CD4-positive, alpha-beta T cell treated with Interleukin-21 for 1 hour (primary cell): ENCODE data around the gene C4orf50.

ENCODE experiments used
- DNase-seq: peaks from one replicate; pipeline ENCODE4 v3.0.0-alpha.2; 2020

The C4orf50 gene

DNA sequence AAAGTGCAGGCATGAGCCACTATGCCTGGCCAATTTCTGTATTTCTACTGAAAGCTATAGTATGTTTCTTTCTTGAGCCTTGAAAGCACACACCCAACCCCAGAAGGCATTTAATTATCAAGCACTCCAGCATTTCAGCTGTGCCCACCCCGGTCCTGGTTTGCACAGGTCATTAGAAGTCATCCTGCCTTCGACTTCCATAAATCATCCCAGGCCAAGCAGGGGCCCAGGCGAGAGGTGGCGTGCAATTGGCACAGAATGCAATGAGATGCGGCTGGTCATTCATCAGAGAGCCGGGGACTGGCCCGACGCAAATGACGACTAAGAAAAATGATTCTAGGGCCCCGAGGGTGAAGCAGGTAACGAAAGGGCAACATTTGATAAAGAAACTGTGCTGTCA is 100.6 kb downstream of the C4orf50 start:
- no peak for DNase-seq

DNA sequence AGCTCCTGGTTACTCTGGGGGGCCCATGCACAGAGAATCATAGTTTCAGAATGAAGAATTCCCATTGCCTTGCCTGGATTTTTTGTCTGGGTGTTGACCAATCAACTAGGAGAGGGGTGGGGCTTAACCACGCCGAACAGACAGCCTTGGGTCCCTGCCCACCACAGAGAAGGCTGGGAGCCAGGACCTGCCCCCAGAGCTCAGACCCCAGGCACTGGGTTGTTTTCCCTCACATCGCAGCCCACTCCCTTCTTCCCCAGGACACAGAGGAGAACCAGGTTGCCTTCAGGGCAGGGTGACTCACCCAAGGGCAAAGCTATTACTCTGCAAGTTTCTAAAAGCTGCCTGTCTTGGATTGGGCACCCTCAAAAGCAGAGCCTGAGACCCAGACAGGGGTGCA is 102.0 kb downstream of the C4orf50 start:
- DNase-seq = no peak

DNA sequence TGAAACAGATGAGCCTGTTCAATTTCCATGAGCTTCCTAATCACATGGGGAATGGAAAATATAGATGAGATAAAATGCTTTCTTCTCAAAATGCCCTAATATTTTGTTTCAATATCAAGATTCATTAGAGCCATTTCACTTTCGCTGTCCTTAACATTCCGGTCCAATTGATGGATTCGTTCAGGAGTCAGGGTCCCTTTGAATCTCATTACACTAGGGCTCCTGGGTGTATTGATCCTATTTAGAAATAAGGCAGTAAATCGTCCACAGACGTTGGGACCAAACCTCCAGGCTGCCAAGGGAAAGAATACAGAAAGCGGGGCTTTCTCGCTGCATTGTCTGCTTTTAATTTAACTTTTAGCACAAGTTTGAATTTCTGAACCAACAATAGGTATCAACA is 104.8 kb downstream of the C4orf50 start:
- no peak for DNase-seq

DNA sequence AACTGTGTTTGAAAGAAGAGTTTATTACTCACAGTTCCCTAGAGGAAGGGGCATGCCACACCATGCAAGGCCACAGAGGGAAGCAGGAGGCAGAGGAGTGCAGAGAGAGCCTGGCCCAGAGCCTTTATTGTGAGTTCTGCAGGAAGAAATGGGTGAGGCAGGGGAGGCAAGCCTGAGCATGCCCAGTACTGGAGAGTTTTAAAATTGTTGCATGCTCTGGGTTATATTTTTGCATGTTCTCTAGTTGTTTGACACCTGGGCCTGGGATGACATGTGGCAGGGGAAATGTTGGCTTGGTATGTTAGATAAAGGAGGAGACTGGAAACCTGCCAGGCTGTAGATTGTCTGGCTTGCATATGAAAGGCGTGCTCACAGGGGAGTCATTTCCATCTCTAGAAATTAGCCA is 105.6 kb downstream of the C4orf50 start:
- DNase-seq = no peak

DNA sequence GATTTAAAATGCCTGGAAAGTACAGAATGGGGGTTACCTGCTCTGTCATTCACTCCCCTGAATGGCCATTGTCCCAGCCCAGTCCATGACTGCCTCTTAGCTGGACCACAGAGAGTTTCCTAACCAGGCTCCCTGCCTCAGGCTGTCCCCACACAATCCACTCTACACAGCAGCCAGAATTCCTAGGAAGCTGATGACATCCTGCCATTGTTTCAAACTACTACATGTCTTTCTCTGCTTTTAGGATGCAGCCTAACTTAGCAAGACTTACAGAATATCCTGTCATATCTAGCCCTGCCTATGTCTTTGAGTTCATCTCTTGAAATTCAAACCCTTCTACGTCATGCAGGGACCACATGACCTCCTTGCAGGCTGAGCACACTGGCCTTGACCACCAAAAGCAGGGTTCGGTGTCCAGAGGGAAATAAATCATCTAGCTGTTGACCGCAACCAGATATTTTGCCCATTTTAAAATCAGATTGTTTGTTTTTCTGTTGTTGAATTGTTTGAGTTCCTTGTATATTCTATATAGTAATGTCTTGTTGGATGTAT is 109.3 kb downstream of the C4orf50 start:
- no peak for DNase-seq

DNA sequence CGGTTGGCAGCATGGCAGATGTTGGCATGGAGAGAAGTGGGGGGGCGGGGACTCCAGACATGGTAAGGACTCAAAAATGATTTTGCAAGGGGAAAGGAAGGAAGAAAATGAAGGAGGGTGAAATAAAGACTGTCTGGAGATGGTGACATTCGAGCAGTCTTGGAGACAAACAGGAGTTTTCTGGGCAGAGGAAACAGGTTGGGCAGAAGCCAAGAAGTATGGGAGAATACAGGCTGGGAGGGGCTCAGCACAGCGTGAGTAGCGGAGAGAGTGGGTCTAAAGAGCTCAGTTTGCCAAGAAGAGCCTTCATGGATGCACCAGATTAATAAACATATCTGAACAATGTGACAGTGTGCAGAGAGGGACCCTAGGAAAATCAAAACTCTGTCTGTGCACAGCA is 112.0 kb downstream of the C4orf50 start:
- DNase-seq = no peak

DNA sequence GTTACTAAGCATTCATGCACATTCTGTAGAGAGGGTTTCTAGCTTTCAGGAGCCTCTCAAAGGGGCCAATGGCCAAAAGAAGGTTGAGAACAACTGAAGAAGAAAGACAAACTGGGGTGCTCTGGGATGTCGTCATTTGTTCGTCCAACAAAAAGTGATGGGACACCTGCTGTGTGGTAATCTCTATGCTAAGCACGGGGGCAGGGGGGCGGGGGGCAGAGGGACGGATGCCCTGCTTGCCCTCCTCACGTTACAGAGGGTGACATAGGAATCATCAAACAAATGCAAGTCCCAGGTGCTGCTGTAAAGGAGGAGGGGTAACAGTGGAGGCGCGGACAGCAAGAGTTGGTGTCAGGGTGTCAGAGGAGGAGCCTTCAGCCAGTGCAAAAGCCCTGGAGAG is 112.5 kb downstream of the C4orf50 start:
- DNase-seq = no peak

DNA sequence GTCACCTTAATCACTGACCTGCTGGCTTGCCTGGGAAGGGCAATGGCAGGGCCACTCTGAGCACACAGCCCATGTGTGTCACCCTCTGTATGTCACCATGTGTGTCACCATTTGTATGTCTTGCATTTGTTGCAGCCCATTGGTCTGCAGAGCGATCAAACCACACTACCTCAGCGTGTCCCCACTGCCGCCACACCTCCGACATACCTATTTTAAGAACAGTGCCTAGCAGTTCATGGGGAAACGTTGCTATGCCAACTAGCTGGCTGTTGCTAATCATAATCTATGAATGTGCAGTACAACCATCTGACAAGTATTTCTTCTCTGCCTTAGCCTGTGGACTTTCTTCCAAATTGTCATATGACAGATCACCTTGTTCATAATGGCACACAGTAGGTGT is 117.4 kb downstream of the C4orf50 start:
- DNase-seq = no peak

DNA sequence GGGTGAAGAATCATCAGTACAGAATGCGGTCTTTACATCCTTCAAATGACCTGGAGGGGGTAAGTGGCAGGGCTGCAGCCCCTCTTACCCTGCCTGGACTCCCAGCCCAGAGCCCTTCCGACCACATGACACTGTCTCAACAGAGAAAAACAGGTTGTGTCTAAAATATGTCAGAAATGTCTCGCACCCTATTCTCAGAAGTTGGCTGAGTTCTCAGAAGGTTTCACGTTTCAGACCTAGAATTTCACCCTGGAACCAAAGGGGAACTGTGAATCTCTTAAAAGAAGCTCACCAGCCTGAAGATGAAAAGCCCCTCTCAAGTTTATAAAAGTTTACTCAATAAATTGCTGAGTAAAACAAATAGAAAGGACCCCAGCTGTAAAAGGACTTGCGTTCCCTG is 118.3 kb downstream of the C4orf50 start:
- no peak for DNase-seq

DNA sequence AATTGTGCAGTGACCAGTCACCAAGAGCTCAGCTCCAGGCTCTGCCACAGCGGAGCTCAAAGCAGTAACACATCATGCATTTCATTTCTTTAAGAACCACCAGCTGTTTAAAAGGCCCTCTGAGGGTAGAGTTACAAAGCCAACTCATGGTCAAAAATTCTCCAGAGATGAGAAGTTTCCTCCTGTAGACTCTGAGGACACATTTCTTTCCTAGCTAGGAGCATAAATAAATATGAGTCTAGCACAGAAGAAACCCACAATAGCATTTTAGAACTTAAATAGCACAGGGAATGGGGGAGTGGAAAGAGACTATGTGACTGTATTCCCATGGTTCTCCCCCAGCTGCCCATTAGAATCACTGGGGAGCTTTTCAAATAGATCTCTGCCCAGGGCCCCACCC is 118.8 kb downstream of the C4orf50 start:
- DNase-seq = no peak

DNA sequence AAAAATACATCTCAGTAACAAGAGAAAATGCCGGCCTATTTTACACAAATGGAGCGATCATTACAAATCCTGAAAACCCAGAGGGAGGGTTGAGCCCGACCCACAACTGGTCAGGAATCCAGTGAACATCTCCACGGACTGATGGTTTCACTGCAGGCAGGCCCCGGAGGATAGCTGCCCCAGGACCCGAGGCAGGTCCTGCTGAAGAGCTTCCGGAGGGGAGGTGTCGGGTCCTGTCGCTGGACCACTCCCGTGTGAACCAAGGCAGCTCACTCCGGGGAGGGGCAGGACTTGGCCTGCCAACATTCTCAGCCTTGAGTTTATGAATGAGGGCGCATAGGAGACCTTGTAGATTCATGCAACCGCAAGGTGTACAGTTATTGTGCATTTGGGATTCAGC is 120.6 kb downstream of the C4orf50 start:
- no peak for DNase-seq

DNA sequence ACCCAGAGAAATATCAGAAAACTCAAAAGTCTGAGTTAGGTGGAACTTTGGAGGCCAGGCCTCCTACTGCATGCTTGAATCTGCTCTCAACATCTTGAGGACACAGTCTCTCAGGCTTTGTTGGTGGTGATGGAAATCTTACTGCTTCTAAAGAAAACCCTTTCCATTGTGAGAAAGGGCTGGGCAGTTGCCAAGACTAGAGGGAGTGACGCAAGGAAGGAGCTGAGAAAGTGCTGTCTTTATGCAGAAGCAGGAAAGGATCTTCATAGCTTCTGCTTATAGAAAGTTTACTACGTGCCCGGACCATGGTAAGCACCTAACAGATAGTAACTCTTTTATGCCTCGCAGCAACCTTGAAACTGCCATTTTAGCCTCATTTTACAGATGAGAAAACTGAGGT is 122.9 kb downstream of the C4orf50 start:
- DNase-seq = no peak

DNA sequence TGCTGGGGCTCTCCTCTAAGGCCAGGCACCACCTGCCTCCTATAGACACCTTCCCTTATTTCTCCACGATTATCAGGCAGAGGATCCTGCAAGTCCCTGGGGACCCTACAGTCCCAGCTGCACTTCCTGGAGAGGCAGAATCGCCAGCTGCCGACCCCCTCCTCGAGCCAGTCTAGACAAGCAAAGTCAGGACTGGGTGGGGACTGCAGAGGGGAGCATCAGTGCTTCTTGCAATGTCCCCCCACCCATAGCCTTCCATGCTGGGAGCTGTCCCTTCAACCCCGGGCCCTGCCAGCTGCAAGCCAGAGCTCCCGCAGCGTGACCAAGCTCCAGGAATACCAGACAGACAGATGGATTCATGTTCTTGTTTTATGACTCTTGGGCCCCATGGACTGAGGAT is 124.0 kb downstream of the C4orf50 start:
- no peak for DNase-seq

DNA sequence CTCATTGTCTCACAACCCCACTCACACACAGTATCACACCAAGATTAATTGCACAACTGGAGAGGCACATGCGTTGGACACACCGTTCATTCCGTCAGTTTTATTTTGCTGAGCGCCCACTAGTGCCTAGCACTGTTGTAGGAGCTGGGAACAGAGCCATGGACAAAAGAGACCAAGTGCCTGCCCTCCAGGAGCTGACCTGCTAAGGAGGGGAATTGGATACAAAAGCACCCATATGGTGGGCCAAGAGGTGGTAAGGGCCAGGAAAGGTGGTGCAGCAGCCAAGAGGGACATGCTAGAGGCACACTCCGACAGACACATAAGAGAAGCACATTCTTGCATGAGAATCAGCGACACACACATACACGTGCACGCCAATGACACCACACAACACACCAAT is 124.6 kb downstream of the C4orf50 start:
- no peak for DNase-seq

DNA sequence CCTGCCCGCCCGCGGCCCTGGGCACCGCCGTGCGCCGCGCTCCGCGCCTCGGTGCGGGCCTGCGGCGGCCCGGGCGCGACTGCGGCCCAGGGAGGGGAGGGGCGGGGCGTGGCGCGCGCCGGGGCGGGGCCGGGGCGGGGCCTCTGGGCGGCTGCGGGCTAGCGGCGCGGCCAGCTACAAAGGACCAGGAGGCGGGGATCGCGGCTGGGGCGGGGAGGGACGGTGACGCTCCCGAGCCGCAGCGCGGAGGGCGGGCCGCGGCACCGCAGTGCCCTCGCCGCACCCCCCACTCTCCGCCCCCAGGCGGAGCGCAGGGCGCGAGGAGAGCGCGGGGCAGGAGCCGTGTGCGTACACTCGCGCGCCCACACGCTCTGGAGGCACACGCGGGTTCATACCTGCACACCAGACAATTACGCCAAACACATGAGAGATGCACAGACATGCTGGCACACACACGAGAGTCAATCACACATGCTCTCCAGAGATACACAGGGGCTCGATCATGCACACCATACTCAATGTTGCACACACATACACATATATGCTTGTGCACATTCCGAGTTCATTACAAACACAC is 125.1 kb downstream of the C4orf50 start, which contains the start of gene CRMP1:
Gene CRMP1 (minus strand): TSS at position 83 of the 577 bp plus-strand sequence. CDS start 117 bp downstream, outside the sequence.
- DNase-seq = no peak

DNA sequence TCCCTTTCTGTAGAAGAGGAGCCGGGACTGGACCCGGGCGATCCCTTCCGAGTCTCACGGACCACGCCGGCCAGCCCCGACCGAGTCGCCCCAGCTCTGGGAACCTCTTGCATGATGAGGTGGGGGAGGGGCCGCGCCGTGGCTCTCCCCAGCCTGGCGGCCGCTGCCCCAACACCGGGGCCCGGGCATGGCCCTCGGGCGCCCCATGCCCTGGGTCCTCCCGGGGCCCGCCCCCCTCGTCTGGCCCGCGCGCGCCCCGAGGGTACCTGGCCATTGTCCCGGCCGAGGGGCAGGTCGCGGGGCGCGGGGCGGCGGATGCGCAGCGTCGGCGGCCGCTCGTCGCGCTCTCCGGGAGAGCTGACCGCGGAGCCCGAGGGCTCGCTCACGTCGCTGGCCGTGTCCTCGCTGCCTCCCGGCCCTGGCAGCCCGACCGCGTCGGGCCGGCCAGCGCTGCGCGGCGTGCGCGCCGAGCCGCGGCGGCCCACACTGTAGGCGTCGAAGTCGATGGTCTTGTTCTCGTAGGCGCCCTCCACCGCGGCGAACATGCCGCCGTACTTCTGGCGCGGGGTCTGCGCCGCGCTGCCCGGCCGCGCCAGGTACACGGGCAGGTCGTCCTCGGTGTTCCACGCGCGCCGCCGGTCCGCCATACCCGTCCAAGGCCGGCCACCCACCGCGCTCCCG is 125.8 kb downstream of the C4orf50 start:
- DNase-seq = no peak

DNA sequence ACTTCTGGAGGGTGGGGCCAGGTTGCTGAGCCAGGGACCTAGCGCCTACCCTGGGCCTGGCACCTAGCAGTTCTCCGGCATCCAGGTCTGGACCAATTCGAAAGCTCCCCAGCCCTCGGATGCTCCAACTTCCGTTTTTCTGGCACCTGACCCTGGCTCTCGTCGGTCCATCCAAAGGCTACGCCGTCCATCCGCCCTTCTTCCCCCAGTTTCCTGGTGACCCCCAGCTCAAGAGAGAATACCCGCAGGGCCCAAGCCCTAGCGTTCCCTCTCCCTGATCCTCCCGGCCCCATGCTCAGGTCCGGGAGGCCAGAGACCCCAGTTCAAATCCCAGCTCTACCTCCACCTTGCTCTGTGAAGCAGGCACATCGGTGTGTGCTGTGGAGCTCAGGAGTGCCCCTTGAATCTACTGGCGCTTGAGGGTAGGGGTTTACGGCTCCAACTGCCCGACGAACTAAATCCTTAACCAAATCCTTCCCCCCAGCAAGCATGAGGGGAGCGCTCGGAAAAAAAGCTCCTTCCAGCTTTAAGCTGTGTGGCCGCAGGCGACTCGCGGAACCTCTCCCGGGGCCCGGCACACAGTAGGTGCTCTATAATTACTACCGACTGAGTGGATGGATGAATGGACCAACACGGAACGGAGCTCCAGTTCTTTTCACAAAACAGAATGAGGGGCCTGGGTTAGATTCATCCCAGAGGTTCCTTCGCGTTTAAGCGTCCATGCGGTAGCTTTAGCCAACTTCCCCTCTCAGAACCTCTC is 126.5 kb downstream of the C4orf50 start:
- DNase-seq = no peak

DNA sequence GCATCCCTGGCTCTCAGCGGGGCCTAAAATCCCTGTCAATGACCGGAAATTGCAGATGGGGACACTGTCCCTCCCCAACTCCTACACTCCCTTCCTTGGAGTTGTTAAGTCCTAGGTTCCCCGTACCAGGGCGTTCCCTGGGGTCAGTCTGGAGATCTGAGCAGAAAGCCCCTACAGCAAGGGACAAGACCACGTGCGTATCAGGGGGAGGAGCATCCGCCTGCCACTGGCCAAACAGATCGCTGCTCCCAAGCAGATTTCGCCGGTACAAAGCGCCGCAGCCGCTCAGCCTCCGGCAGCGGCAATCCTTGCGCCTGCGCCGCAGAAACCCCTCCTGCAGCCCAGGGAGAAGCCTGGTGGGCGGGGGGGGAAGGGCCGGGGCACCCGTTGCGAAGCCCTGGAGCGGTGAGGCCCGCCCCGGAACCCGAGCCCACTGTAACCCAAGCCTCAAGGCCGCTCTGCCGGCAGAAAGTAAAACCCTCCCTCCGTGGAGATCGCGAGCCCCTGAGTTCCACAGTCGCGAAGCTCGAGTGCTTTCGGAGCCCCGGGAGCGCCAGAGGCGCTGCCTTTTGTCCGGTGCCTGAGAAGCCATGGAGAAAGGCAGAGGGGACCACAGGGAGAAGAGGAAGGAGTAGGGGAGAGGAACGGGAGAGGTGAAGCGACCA is 128.0 kb downstream of the C4orf50 start:
- no peak for DNase-seq

DNA sequence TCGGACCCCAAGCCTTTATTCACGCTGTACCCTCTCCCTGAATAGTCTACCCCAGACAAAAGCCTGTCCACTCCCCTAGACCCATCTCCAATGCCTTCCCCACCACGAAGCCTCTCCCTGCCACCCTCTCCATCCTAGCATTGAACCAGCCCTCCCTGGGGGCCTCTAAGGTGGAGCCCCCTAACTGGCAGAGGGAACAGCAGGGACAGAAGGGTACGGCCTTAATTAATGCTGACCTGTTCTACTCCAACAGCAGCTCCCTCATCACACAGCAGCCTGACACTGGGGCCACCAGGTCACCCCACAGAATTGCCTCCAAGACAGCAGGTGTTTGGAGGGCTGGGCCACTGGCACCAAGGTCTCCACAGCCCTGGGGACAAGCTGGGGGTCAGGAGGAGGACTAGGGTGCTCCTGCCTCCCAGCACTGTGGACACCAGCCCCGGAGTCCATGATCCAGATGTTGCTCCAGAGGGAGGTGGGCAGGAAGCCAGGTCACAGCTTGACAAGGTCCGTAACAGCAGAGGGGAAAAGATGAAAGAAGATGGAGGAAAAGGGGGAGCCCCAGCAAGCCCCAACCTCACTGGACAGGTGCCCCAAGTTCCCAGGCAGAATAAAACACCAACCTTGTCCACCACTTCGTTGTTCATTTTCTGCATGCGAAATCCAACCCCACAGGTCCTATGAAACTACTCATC is 129.1 kb downstream of the C4orf50 start:
- no peak for DNase-seq

DNA sequence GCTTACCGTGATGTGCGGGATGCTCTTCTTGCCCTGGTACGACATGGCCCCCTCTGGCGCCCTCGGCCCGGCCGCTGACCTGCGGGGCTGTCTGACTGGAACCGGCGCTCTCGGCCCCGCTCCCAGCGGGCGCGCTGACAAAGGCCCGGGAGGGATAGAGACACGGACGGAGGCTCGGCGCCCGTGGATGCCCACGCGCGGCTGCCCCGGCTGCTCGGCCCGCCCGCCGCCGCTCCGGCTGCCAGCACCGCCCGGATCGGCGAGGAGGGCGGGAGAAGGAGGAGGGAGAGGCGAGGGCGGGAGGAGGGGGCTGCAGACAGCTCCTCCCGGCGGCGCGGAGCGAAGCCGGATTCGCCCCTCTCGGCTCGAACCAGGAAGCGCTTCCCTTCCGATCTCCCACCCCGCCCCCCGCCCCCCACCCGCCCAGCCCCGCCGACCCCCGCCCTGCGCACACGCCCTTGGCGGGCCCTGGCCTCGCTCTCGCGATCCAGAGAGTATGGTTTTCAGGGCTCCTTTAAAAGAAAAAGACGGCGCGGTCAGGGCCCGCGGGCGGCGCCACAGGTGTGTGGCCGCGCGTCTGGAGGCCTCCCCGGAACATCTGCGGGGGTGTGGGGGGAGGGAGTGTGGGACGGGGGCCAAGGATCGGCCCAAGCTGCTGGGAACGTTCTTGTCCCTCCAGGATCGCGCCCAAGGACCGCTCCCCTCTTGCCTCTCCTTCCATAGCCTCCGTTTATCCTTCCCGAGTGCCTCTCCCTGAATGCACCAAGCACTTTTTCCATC is 129.8 kb downstream of the C4orf50 start:
- DNase-seq = no peak

DNA sequence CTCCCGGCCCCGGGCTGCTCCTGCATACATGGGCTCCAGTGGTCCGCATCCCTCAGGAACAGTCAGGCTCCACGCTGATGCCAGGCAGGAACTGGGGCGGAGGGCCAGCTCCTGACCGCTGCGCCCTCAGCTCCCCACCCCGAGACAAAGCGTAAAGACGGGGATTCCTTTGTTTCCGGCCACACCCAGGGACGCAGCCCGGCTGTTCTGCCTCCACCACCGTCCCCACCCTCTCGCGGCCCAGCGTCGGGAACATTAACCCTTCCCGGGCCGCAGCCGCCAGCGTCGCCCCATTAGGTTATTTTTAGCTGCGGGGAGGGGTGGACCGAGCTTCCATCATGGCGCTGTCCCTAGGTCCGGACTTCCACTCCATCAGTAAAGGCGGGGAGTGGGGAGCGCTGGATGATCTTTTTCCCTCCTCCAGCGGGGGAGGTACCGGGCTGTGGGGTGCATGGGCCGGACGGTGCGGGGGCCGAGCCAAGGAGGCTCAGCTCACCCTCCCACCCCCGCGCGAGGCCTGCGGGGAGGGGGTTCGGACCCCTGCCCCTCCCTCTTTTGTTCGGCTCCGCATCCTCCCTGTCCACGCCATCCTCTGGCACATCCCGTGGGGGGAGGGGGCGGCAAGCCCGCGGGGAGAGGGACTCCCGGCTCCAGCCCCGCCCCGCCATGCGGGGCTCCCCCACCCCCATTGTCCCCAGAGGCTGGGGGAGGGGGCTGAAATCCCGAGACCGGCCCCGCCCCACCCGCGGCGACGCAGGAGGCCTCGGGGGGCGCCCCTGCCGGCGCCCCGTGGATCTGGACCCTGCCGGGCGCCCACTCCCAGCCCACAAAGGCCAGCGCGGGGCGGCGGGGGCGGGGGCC is 130.6 kb downstream of the C4orf50 start:
- no peak for DNase-seq
